Breast epithelium (tissue), 4 donors: ENCODE results near the gene SNAI3. TPM values are rescaled to one million over a fixed set of nuclear protein-coding genes. Genes with fewer than 3 reads are reported as not detected.

Experiments used
- DNase-seq, 2 donors: peaks; one replicate each; pipeline ENCODE4 v3.0.0-alpha.2; 2019; ENCODE audit warnings: low spot score in 2 of 2
- H3K27ac ChIP-seq, 2 donors: fragments of 200-600 bp; sonication (generic) in 1 of 2; one replicate each; pipeline ENCODE4 v1.5.1; 2016 to 2019; ENCODE audit warnings: mild to moderate bottlenecking in 1 of 2
- H3K27me3 ChIP-seq, 2 donors: fragments of 200-600 bp; sonication (generic) in 1 of 2; one replicate each; pipeline versions ENCODE4 v1.5.1 to v1.6.0; 2017 to 2019; ENCODE audit warnings: control low read depth in 1 of 2, mild to moderate bottlenecking in 1 of 2
- H3K36me3 ChIP-seq: fragments of 200-600 bp; one replicate; pipeline ENCODE4 v1.5.1; 2019
- H3K4me1 ChIP-seq, 2 donors: fragments of 200-600 bp; sonication (generic); one replicate each; pipeline ENCODE4 v1.5.1; 2016 to 2019; ENCODE audit warnings: control low read depth in 1 of 2
- H3K4me3 ChIP-seq, 3 donors: fragments of 200-600 bp; sonication (generic); 1 replicate in 2 of 3; 2 replicates in 1 of 3; pipeline ENCODE4 v1.5.1; 2016 to 2019; ENCODE audit warnings: mild to moderate bottlenecking in 3 of 3, moderate library complexity in 2 of 3
- H3K9me3 ChIP-seq, 2 donors: fragments of 200-600 bp; sonication (generic) in 1 of 2; one replicate each; pipeline ENCODE4 v1.5.1; 2016 to 2019; ENCODE audit warnings: control low read depth in 1 of 2
- POLR2A ChIP-seq: fragments of 450-650 bp; IDR thresholded peaks from one replicate; pipeline ENCODE4 v1.6.1; 2016; ENCODE audit warnings: antibody characterized with exemption, mild to moderate bottlenecking, moderate library complexity
- POLR2AphosphoS5 ChIP-seq, 3 donors: sonication (generic); formaldehyde crosslinking; IDR thresholded peaks; one replicate each; pipeline ENCODE4 v1.6.1; 2017; ENCODE audit warnings: antibody characterized with exemption in 3 of 3
- intact Hi-C: fragments of 100-400 bp; cut with DNase I; formaldehyde crosslinking; loops from one replicate; pipeline ENCODE4 v1.15.1; 2023; ENCODE audit warnings: low total_unique reads
- total RNA-seq, 3 donors: library from RNA; depleted of rRNA; stranded (reverse); fragments of >200 nt; gene quantifications; one replicate each; pipeline ENCODE4 v1.1.0, GENCODE V29; 2016
- TF ChIP-seq, protein P1 (sequence below), 3 donors: fragments of 450-650 bp; IDR thresholded peaks; one replicate each; pipeline ENCODE4 v1.5.1; 2016 to 2017; ENCODE audit warnings: antibody characterized with exemption in 3 of 3, mild to moderate bottlenecking in 3 of 3, moderate library complexity in 3 of 3

SNAI3 gene
- total RNA-seq, 3 donors from 2014 or later, result 0.66 to 0.96 (median 0.73) TPM

DNA sequence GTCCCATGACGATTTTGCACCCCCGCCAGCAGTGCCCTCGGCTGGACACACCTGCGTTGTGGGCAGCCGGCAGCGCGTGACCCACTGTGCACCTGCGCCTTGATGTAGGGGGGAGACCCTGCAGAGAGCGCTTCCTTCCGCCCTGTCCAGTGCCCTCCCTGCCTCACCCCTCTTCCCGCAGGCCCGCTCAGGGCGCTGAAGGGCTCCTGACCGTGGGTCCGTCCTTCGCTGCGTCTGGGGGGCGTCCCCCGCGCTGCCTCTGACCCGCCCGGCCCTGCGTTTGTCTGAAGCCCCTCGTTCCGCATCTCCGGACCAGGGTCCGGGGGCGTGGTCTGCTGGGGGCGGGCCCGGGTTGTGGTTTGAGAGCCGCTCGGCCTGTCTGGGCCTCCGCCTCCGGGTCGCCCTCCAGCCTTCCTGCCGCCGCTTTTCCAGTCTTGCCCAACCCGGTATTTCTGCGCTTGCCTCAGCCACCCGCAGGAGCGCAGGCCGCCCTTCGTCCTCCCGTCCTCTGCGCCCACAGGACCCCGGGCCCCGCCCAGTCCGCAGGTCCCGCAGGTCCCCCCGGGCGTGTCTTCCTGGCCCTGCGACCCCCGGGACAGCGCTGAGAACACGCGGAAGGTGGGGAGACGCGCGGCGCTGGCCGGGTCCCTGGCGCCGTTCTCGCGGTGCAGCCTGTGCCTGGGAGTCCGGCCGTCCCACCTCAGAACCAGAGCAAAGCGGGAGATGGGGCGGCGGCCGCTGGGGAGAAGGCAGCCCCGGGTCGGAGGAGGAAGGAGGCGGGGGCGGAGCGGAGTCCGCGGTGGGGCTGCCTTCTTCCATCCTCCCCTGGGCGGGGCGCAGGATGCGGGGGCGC lies 51.9 kb downstream of the SNAI3 start:
- peaks cover 2 to 26% of the 10 kb centered on the region in 2 donors for H3K27me3 ChIP-seq
- TF ChIP-seq, protein P1, sequence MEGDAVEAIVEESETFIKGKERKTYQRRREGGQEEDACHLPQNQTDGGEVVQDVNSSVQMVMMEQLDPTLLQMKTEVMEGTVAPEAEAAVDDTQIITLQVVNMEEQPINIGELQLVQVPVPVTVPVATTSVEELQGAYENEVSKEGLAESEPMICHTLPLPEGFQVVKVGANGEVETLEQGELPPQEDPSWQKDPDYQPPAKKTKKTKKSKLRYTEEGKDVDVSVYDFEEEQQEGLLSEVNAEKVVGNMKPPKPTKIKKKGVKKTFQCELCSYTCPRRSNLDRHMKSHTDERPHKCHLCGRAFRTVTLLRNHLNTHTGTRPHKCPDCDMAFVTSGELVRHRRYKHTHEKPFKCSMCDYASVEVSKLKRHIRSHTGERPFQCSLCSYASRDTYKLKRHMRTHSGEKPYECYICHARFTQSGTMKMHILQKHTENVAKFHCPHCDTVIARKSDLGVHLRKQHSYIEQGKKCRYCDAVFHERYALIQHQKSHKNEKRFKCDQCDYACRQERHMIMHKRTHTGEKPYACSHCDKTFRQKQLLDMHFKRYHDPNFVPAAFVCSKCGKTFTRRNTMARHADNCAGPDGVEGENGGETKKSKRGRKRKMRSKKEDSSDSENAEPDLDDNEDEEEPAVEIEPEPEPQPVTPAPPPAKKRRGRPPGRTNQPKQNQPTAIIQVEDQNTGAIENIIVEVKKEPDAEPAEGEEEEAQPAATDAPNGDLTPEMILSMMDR (IDR thresholded peaks at IDR 0.05), result no peak
- TF ChIP-seq POLR2AphosphoS5 (IDR thresholded peaks at IDR 0.05), result no peak
- no peak for TF ChIP-seq POLR2A
- H3K4me3 ChIP-seq, result peak overlapping the region; percentile 29 to 69 (median 44)
- no peaks in the 10 kb centered on the region for H3K9me3 ChIP-seq
- H3K36me3 ChIP-seq, result peaks cover 8% of the 10 kb centered on the region
- no peak for DNase-seq
- peaks cover 0 to 12% of the 10 kb centered on the region in 2 donors for H3K4me1 ChIP-seq
- intact Hi-C loops, result no loop called here
- H3K27ac ChIP-seq, result no peak overlapping the region

DNA sequence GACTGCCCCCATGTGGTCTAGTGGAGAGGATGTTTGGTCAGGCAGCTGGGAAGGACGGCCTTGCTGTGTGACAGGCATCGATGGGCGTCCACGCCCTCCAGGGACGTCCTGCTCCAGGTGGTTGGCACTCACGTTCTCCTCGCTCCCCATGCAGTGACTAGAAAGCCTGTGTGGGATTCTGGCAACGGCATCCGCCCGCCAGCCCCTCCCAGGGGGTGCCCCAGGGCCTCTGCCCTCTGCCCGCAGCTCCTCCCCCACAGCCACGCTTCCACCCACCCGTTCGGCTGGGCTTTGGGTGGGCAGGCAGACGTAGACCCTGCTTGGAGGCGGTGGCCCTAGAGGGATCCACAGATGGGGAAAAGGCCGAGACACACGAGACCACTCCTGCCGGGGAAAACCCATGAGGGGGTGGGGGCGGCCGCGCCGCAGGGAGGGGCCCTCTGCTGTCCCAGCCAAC lies 52.6 kb downstream of the SNAI3 start:
- Histone ChIP-seq H3K4me1 (peaks cover 0 to 12% of the 10 kb centered on the region in 2 donors), H3K27ac (no peak overlapping the region), H3K27me3 (peaks cover 2 to 20% of the 10 kb centered on the region in 2 donors), H3K4me3 (peak overlapping the region; percentile 29 to 69 (median 44)), H3K36me3 (peaks cover 8% of the 10 kb centered on the region), H3K9me3 (no peaks in the 10 kb centered on the region)
- no peak for DNase-seq
- intact Hi-C loops, result no loop called here
- no peak for TF ChIP-seq POLR2AphosphoS5 (IDR thresholded peaks at IDR 0.05)
- no peak for TF ChIP-seq POLR2A
- TF ChIP-seq, protein P1 (IDR thresholded peaks at IDR 0.05), result no peak

DNA sequence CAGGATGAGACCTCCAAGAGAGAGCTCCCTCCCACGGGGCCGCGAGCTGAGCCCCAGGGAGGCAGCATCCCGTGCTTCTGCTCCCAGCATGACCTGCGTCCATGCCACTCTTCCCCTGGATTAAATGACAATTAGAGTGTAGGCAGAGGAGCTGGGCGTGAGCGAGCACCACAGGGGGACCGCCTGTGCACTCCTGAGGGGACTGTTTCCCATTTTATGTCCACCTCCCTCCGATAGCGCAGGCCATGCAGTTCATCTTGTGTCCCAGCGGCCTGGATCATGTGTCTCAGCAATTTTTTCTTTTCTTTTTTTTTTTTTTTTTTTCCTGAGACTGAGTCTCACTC lies 53.7 kb downstream of the SNAI3 start:
- no peak for DNase-seq
- TF ChIP-seq, protein P1 (IDR thresholded peaks at IDR 0.05), result no peak
- no peak for TF ChIP-seq POLR2AphosphoS5 (IDR thresholded peaks at IDR 0.05)
- TF ChIP-seq POLR2A, result no peak
- Histone ChIP-seq H3K4me3 (no peak overlapping the region), H3K27me3 (peaks cover 2 to 14% of the 10 kb centered on the region in 2 donors), H3K27ac (no peak overlapping the region), H3K36me3 (peaks cover 8% of the 10 kb centered on the region), H3K4me1 (peaks cover 0 to 12% of the 10 kb centered on the region in 2 donors), H3K9me3 (no peaks in the 10 kb centered on the region)
- intact Hi-C loops, result no loop called here

DNA sequence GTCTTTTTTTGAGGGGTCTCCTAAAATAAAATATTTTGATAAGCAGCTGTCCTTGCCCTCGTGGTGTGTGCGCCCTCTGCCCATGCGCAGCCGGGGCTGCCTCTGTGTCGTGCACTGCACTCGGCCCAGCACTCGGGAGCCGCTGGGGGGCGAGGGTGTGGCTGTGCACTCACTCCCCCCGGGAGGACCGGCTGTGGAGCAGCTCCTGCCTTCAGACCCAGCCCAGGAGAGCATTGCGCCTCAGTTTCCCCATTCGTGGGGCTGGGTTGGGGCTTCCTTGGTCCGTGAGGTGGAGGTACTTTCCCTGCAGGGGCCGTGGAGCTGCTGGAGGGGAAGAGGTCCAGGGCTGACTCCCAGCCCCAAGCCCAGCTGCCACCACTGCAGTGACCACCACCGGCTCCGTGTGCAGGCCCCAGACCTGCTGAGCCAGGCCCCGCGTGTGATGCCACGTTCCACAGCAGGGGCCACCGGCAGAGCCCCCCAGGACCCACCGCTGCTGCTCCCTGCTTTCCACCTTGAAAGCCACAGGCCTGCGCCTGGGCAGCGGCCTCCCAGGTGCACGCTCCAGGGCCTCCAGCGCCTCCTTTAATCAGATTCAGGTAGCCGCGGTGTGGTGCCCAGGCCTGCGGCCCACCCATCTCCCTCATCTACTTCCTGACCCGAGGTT lies 54.3 kb downstream of the SNAI3 start:
- Histone ChIP-seq H3K9me3 (no peaks in the 10 kb centered on the region), H3K27ac (no peak overlapping the region), H3K4me3 (no peak overlapping the region), H3K27me3 (peaks cover 2 to 14% of the 10 kb centered on the region in 2 donors), H3K4me1 (peaks cover 0 to 12% of the 10 kb centered on the region in 2 donors), H3K36me3 (peaks cover 8% of the 10 kb centered on the region)
- DNase-seq, result no peak
- intact Hi-C loops, result no loop called here
- no peak for TF ChIP-seq POLR2AphosphoS5 (IDR thresholded peaks at IDR 0.05)
- TF ChIP-seq, protein P1 (IDR thresholded peaks at IDR 0.05), result no peak
- no peak for TF ChIP-seq POLR2A

DNA sequence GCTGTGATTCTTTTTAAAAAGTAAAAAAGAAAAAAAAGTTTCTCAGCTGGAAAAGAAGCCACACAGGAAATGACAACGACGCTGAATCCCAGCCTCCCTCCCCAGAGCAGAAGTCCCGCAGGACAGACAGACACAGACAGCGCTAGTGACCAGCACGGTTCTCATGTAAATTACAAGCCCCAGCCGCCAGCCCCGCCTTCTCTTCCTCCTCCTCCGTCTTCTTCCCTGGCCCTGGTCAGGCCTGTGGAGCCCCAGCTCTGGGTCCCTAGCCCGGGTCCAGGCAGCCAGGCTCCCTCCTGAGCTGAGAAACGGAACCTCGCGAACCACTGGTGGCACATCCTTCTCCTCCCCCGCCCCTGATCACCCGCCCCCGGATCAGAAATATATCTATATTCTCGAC lies 54.9 kb downstream of the SNAI3 start:
- TF ChIP-seq POLR2AphosphoS5 (IDR thresholded peaks at IDR 0.05) (no peak), POLR2A (no peak)
- TF ChIP-seq, protein P1 (IDR thresholded peaks at IDR 0.05), result no peak
- no peak overlapping the region for H3K4me3 ChIP-seq
- peaks cover 8% of the 10 kb centered on the region for H3K36me3 ChIP-seq
- no peak overlapping the region for H3K27ac ChIP-seq
- DNase-seq, result no peak
- no peaks in the 10 kb centered on the region for H3K9me3 ChIP-seq
- H3K27me3 ChIP-seq, result peaks cover 2 to 8% of the 10 kb centered on the region in 2 donors
- H3K4me1 ChIP-seq, result peaks cover 0 to 12% of the 10 kb centered on the region in 2 donors
- intact Hi-C loops, result no loop called here
